Gastrocnemius medialis (tissue), 4 donors: ENCODE data around the gene PLCL1. TPM values are rescaled to one million over a fixed set of nuclear protein-coding genes. Genes with fewer than 3 reads are reported as not detected.

Experiments
- ATAC-seq, 2 donors: fragments of 150-250 bp; one replicate each; pipeline ENCODE4 v1.9.1; 2016
- DNase-seq, 2 donors: peaks; one replicate each; pipeline ENCODE4 v3.0.0-alpha.2; 2019
- H3K27ac ChIP-seq, 4 donors: fragments of 200-600 bp; sonication (generic); 1 replicate in 1 of 4; 2 replicates in 3 of 4; pipeline ENCODE4 v1.5.1; 2016 to 2018; ENCODE audit warnings: mild to moderate bottlenecking in 2 of 4, moderate library complexity in 1 of 4
- H3K27me3 ChIP-seq, 3 donors: fragments of 200-600 bp; sonication (generic) in 2 of 3; 1 replicate in 1 of 3; 2 replicates in 2 of 3; pipeline versions ENCODE4 v1.5.1 to v1.6.0; 2016 to 2019; ENCODE audit warnings: mild to moderate bottlenecking in 1 of 3, moderate library complexity in 1 of 3
- H3K36me3 ChIP-seq, 2 donors: fragments of 200-600 bp; sonication (generic) in 1 of 2; one replicate each; pipeline ENCODE4 v1.5.1; 2017 to 2018
- H3K4me1 ChIP-seq, 2 donors: fragments of 200-600 bp; sonication (generic) in 1 of 2; one replicate each; pipeline ENCODE4 v1.5.1; 2016 to 2017; ENCODE audit warnings: mild to moderate bottlenecking in 2 of 2
- H3K4me3 ChIP-seq, 4 donors: fragments of 200-600 bp; sonication (generic) in 3 of 4; 1 replicate in 1 of 4; 2 replicates in 3 of 4; pipeline ENCODE4 v1.5.1; 2016 to 2019; ENCODE audit warnings: mild to moderate bottlenecking in 2 of 4
- H3K9me3 ChIP-seq, 3 donors: fragments of 200-600 bp; sonication (generic) in 2 of 3; 1 replicate in 1 of 3; 2 replicates in 2 of 3; pipeline ENCODE4 v1.5.1; 2016 to 2019
- POLR2A ChIP-seq, 2 donors: fragments of 450-650 bp; IDR thresholded peaks; one replicate each; pipeline ENCODE4 v1.6.1; 2017; ENCODE audit warnings: antibody characterized with exemption in 2 of 2, mild to moderate bottlenecking in 2 of 2, moderate library complexity in 2 of 2
- in situ Hi-C, 4 donors: fragments of 200-750 bp; cut with MboI; loops; one replicate each; pipeline versions ENCODE4 v1.15.0 to v1.8.0; 2017; ENCODE audit warnings: low sequenced_read_pairs in 4 of 4
- intact Hi-C: fragments of 100-400 bp; cut with DNase I; formaldehyde crosslinking; loops from one replicate; pipeline ENCODE4 v1.15.1; 2023; ENCODE audit warnings: low total_unique reads
- total RNA-seq, 4 donors: library from RNA; depleted of rRNA; stranded (reverse); fragments of >200 nt; gene quantifications; one replicate each; pipeline versions ENCODE4 v1.1.0 to v1.2.3, GENCODE V29; 2016
- TF ChIP-seq, protein P1 (sequence below), 5 experiments: fragments of 450-650 bp in 3 of 5; fragments of 200-600 bp in 2 of 5; sonication (generic) in 2 of 5; IDR thresholded peaks in 4 of 5; conservative IDR thresholded peaks in 1 of 5; 1 replicate in 4 of 5; 2 replicates in 1 of 5; pipeline ENCODE4 v1.5.1; 2016 to 2019; ENCODE audit warnings: antibody characterized with exemption in 5 of 5, mild to moderate bottlenecking in 3 of 5, moderate library complexity in 3 of 5

Gene PLCL1
- total RNA-seq, 4 donors from 2014 or later: 5.9 to 10.7 (median 9.8) TPM

DNA sequence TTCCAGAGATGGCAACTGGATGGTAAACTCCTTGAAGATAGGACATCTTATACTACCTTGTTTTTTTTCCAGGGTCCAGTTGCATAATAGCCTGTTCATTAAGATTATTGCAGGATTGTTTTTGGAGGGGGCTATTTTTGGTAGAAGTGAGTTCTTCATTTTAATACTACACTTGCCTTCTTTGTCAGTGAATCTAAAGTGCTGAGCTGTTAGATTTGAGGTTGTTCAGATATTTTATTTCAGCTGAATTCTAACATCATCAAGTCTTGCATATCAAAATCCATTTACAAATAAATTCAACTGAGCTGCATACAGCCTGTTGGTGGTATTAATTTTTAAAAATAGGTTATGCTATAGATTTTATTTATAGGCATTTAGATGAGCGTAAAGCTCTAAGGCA, 72.1 kb downstream of the PLCL1 start:
- Histone ChIP-seq H3K4me1 (peaks cover 34 to 51% of the 10 kb centered on the region in 2 donors), H3K9me3 (no peaks in the 10 kb centered on the region), H3K36me3 (no peaks in the 10 kb centered on the region), H3K4me3 (no peak overlapping the region), H3K27ac (no peak overlapping the region), H3K27me3 (no peaks in the 10 kb centered on the region)
- in situ Hi-C loops (no loop called here), intact Hi-C loops (no loop called here)
- ATAC-seq: no peak
- no peak for DNase-seq
- TF ChIP-seq, protein P1, sequence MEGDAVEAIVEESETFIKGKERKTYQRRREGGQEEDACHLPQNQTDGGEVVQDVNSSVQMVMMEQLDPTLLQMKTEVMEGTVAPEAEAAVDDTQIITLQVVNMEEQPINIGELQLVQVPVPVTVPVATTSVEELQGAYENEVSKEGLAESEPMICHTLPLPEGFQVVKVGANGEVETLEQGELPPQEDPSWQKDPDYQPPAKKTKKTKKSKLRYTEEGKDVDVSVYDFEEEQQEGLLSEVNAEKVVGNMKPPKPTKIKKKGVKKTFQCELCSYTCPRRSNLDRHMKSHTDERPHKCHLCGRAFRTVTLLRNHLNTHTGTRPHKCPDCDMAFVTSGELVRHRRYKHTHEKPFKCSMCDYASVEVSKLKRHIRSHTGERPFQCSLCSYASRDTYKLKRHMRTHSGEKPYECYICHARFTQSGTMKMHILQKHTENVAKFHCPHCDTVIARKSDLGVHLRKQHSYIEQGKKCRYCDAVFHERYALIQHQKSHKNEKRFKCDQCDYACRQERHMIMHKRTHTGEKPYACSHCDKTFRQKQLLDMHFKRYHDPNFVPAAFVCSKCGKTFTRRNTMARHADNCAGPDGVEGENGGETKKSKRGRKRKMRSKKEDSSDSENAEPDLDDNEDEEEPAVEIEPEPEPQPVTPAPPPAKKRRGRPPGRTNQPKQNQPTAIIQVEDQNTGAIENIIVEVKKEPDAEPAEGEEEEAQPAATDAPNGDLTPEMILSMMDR (IDR thresholded peaks at IDR 0.05 in 4 of 5, conservative IDR thresholded peaks at IDR 0.05 in 1 of 5): no peak
- no peak for TF ChIP-seq POLR2A (IDR thresholded peaks at IDR 0.05)

DNA sequence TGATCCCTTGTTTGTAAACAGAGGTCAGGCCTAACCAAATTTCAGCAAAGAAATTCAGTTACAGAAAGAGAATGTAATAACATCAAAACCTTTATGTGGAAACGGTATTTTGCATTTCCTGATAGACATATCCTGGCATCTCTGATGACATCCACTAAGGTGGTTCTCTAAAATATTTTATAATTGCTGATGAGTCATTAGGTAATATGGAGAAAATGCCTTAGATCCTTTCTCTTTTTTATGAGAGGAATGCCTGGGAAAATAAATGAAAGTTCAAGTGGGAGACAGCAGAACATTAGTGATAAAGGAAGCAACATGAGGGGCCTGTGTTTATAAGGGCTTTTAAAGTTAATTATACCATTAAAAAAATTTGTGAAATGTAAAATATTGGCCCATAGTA, 72.6 kb downstream of the PLCL1 start:
- no peak for ATAC-seq
- Histone ChIP-seq H3K27ac (no peak overlapping the region), H3K9me3 (no peaks in the 10 kb centered on the region), H3K4me1 (peaks cover 33 to 51% of the 10 kb centered on the region in 2 donors), H3K27me3 (no peaks in the 10 kb centered on the region), H3K4me3 (no peak overlapping the region), H3K36me3 (no peaks in the 10 kb centered on the region)
- DNase-seq: no peak
- intact Hi-C loops: no loop called here
- TF ChIP-seq, protein P1 (IDR thresholded peaks at IDR 0.05 in 4 of 5, conservative IDR thresholded peaks at IDR 0.05 in 1 of 5): no peak
- no peak for TF ChIP-seq POLR2A (IDR thresholded peaks at IDR 0.05)
- in situ Hi-C loops: no loop called here

DNA sequence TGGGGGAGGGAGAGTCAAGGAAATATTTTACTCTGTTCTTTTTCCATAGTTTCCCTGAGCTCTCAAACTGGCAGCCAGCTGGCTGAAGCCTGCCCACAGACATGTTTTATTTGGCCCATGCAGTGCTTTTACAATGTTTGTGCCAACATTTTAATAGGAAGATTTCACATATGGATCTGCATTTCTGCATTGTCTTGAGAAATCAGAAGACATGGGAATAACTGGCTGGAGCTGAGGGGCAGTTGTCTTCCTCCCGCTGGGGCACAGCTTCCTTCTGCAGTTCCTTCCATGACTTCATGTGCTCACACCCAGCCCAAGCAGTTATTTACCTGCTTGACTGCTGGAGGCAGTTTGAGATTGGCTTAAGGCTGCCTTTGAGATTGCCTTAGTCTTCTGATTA, 74.4 kb downstream of the PLCL1 start:
- ATAC-seq: no peak
- Histone ChIP-seq H3K27ac (no peak overlapping the region), H3K9me3 (no peaks in the 10 kb centered on the region), H3K27me3 (no peaks in the 10 kb centered on the region), H3K36me3 (no peaks in the 10 kb centered on the region), H3K4me1 (peaks cover 37 to 45% of the 10 kb centered on the region in 2 donors), H3K4me3 (no peak overlapping the region)
- intact Hi-C loops (no loop called here), in situ Hi-C loops (no loop called here)
- TF ChIP-seq, protein P1 (IDR thresholded peaks at IDR 0.05 in 4 of 5, conservative IDR thresholded peaks at IDR 0.05 in 1 of 5): no peak
- no peak for DNase-seq

DNA sequence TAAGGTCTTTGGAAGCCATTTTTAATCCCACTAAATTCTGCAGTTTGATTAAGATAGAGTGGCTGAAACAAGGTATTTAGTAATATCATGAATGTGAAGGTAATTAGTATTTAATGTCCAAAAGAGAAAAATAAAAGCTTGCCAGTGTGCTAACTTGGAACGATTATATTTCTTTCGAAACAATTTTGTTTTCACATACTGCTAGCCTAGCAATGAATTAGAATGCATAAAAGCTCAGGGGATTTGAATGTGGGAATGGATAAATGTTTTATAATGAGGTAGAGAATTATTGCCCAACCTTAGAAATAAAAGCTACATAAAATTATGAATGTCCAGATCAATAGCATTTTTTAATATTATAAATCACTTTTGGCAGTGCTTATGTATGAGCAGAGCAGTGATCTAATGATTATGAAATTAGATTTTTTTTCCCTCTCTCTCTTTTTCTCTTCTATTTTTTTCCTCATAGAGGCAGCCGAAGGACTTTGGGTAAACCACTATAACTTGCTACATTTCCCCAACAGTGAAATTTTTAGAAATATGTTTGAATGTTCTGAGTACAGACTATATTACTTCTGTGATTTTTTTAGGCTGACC, 75.5 kb downstream of the PLCL1 start:
- Histone ChIP-seq H3K4me3 (no peak overlapping the region), H3K9me3 (no peaks in the 10 kb centered on the region), H3K36me3 (no peaks in the 10 kb centered on the region), H3K27me3 (no peaks in the 10 kb centered on the region), H3K4me1 (peaks cover 43 to 48% of the 10 kb centered on the region in 2 donors), H3K27ac (peak overlapping the region in 1 of 4 donors; percentile 13)
- in situ Hi-C loops (no loop called here), intact Hi-C loops (no loop called here)
- DNase-seq: no peak
- no peak for ATAC-seq
- TF ChIP-seq, protein P1 (IDR thresholded peaks at IDR 0.05 in 4 of 5, conservative IDR thresholded peaks at IDR 0.05 in 1 of 5): no peak
- no peak for TF ChIP-seq POLR2A (IDR thresholded peaks at IDR 0.05)
